Memory B cell (primary cell): ENCODE results near the gene EIF3J.
"Not testable (repeated sequence)": the region's sequence is repeated elsewhere in the genome, so short reads cannot be mapped to it uniquely, and the experiment has no call there.

Experiments used
- ATAC-seq: fragments of 150-1000 bp; cut with Tn5 transposase; 2 replicates; pipeline ENCODE4 v1.10.0; 2021; ENCODE audit warnings: low read depth, mild to moderate bottlenecking, moderate library complexity
- DNase-seq, 2 donors: peaks; one replicate each; pipeline ENCODE4 v3.0.0; 2022; ENCODE audit warnings: low spot score in 2 of 2
- H3K27ac Mint-ChIP-seq: one replicate; pipeline ENCODE4 v1.8.0; 2022; ENCODE audit warnings: mild to moderate bottlenecking, moderate library complexity, mixed read lengths
- H3K27me3 Mint-ChIP-seq: one replicate; pipeline ENCODE4 v1.8.0; 2022; ENCODE audit warnings: mixed read lengths
- H3K36me3 Mint-ChIP-seq: one replicate; pipeline ENCODE4 v1.8.0; 2022; ENCODE audit warnings: mild to moderate bottlenecking, mixed read lengths
- H3K4me1 Mint-ChIP-seq: one replicate; pipeline ENCODE4 v1.8.0; 2022; ENCODE audit warnings: mixed read lengths
- H3K4me3 Mint-ChIP-seq: one replicate; pipeline ENCODE4 v1.8.0; 2022; ENCODE audit warnings: mild to moderate bottlenecking, moderate library complexity, mixed read lengths
- H3K9me3 Mint-ChIP-seq: one replicate; pipeline ENCODE4 v1.8.0; 2022; ENCODE audit warnings: mixed read lengths

Gene EIF3J

GRCh38 chr15:44554934-44555723, 18.2 kb downstream of the EIF3J start:
- H3K9me3 Mint-ChIP-seq: no peaks in the 10 kb centered on the region
- H3K4me1 Mint-ChIP-seq: peaks cover 3% of the 10 kb centered on the region
- no peaks in the 10 kb centered on the region for H3K27me3 Mint-ChIP-seq
- peaks cover 23% of the 10 kb centered on the region for H3K36me3 Mint-ChIP-seq
- no peak overlapping the region for H3K4me3 Mint-ChIP-seq
- no peak overlapping the region for H3K27ac Mint-ChIP-seq
- no peak for ATAC-seq
- no peak for DNase-seq

DNA sequence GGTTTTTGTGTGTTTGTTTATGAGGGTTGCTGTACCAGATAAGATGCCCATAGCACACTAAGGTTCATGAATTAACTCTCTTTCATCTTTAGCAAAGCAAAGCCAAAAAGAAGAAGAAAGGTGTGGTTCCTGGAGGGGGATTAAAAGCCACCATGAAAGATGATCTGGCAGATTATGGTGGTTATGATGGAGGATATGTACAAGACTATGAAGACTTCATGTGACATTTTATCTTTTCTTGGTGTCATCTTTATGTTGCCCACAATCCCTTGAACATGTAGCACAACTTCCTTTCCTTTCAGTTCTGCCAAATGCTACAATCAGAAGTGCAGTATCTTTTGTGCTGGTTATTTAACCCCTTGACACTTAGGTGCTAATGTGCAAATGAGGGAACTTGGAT, 24.0 kb downstream of the EIF3J start:
- ATAC-seq, H3K4me1 Mint-ChIP-seq, DNase-seq, H3K27me3 Mint-ChIP-seq, H3K9me3 Mint-ChIP-seq, H3K4me3 Mint-ChIP-seq: not testable (repeated sequence)
- peak overlapping the region; percentile 55 for H3K27ac Mint-ChIP-seq
- peaks cover 36% of the 10 kb centered on the region for H3K36me3 Mint-ChIP-seq

DNA sequence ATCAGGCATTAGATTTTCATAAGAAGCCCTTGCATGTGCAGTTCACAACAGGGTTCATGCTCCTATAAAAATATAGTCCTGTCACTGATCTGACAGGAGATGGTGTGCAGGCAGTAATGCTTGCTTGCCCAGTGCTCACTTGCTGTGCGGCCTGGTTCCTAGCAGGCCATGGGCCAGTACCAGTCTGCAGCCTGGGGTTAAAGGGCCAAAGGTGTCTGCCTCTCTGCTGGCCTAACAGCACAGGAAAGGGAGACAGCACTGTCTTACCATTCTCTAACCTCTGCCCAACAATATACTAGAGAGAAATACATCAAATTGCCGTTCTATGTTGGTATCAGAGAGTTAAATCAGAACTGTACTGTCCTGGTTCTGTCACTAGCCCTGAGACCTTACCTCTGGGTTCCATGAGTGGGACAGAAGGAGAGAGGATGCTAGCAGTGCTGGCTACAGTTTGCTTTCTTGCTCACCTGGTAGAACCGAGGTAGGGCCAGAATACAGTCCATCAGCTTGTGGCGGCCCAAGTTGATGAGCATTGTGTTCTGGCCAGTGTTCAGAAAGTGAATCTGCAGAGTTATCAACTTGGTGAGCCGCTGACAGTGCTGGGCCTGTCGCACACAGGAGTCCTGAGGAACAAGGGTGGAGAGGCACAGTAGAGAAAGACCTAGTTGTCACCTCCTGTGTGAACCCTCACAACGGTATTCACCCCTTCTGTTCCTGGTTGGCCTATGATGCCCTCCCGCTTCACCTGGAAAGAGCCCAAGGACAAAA, 28.6 kb downstream of the EIF3J start:
- no peaks in the 10 kb centered on the region for H3K9me3 Mint-ChIP-seq
- no peak overlapping the region for H3K4me3 Mint-ChIP-seq
- peaks cover 2% of the 10 kb centered on the region for H3K4me1 Mint-ChIP-seq
- DNase-seq (no peak), ATAC-seq (no peak)
- peak overlapping the region; percentile 17 for H3K27ac Mint-ChIP-seq
- H3K36me3 Mint-ChIP-seq: peaks cover 42% of the 10 kb centered on the region
- H3K27me3 Mint-ChIP-seq: no peaks in the 10 kb centered on the region

DNA sequence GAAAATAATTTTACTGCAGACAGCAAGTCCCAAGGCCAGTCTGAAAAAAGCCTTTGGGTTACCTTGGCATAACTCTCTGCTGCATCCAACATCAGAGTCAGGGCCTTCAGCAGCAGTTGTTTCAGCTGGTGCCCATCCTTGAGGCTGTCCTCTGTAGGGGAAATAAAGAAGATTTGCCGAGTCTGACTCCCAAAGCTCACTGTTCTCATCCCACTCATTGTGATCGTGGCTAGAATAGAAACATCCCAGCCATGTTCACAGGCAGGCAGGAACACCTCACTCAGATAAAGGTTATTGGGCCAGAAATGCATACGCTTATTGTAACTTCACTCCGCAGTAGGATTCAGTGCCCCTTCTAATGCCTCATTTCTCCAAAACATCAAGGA, 29.2 kb downstream of the EIF3J start:
- Mint-ChIP-seq H3K9me3 (no peaks in the 10 kb centered on the region), H3K36me3 (peaks cover 38% of the 10 kb centered on the region), H3K27ac (peak overlapping the region; percentile 28), H3K4me3 (no peak overlapping the region), H3K27me3 (no peaks in the 10 kb centered on the region), H3K4me1 (no peaks in the 10 kb centered on the region)
- ATAC-seq: no peak
- no peak for DNase-seq

GRCh38 chr15:44568338-44568737, 31.4 kb downstream of the EIF3J start:
- no peaks in the 10 kb centered on the region for H3K27me3 Mint-ChIP-seq
- peaks cover 37% of the 10 kb centered on the region for H3K36me3 Mint-ChIP-seq

GRCh38 chr15:44569316-44569715, 32.4 kb downstream of the EIF3J start:
- H3K36me3 Mint-ChIP-seq: peaks cover 37% of the 10 kb centered on the region
- H3K4me3 Mint-ChIP-seq: no peak overlapping the region
- no peak for DNase-seq
- no peaks in the 10 kb centered on the region for H3K27me3 Mint-ChIP-seq
- ATAC-seq: no peak
- H3K9me3 Mint-ChIP-seq: no peaks in the 10 kb centered on the region
- no peak overlapping the region for H3K27ac Mint-ChIP-seq
- no peaks in the 10 kb centered on the region for H3K4me1 Mint-ChIP-seq

More at GRCh38 chr15:44568338-44568737, 31.4 kb downstream of the EIF3J start:
- no peaks in the 10 kb centered on the region for H3K9me3 Mint-ChIP-seq
- no peaks in the 10 kb centered on the region for H3K4me1 Mint-ChIP-seq
- no peak overlapping the region for H3K27ac Mint-ChIP-seq
- DNase-seq: no peak
- ATAC-seq: no peak
- H3K4me3 Mint-ChIP-seq: no peak overlapping the region

DNA sequence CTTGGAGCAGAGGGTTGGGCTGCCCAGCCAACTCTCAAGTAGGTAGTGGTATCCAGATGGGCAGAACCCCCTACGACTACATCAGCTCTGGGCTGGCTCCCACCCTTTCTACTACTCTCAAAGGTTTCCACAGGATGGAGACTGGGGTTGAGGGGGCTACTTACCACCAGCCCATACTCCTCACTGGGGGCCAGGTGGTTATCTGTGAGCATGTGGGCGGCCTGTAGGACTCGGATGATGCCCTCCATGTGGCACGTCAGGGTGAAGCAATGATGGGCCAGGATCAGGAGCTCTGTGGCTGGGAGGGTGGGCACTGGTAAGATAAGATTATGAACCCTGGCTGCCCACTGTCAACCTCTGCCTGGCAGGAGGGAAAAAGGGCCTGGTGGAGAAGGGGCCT, 33.4 kb downstream of the EIF3J start:
- no peak overlapping the region for H3K4me3 Mint-ChIP-seq
- H3K4me1 Mint-ChIP-seq: peaks cover 4% of the 10 kb centered on the region
- H3K27me3 Mint-ChIP-seq: no peaks in the 10 kb centered on the region
- DNase-seq: no peak
- no peak for ATAC-seq
- no peaks in the 10 kb centered on the region for H3K9me3 Mint-ChIP-seq
- H3K36me3 Mint-ChIP-seq: peaks cover 35% of the 10 kb centered on the region
- H3K27ac Mint-ChIP-seq: peak overlapping the region; percentile 11

GRCh38 chr15:44573386-44573785, 36.4 kb downstream of the EIF3J start:
- H3K27ac Mint-ChIP-seq: no peak overlapping the region
- peaks cover 16% of the 10 kb centered on the region for H3K36me3 Mint-ChIP-seq
- DNase-seq: no peak
- ATAC-seq: no peak
- peaks cover 6% of the 10 kb centered on the region for H3K4me1 Mint-ChIP-seq
- H3K9me3 Mint-ChIP-seq: no peaks in the 10 kb centered on the region
- no peak overlapping the region for H3K4me3 Mint-ChIP-seq
- H3K27me3 Mint-ChIP-seq: no peaks in the 10 kb centered on the region

DNA sequence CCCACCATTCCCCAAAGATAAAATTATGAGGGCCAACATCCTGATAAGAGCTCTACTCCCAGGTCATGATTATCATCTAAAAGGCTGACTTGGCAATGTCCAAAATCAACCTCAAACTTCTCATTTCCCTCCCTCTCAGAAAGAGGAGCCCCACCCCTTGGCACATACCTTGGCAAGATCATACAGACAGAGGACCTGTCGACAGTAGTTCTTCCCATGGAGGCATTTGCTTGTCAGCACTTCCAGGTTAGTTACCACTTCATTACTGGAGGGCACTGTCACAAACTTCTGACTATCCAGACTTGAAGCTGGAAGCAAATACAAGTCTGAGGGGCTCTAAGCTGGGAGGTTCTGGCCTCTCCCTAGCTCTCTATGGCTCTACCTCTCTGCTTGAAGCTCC, 37.8 kb downstream of the EIF3J start:
- H3K4me3 Mint-ChIP-seq: no peak overlapping the region
- H3K36me3 Mint-ChIP-seq: peaks cover 13% of the 10 kb centered on the region
- H3K4me1 Mint-ChIP-seq: peaks cover 7% of the 10 kb centered on the region
- no peak for ATAC-seq
- H3K27me3 Mint-ChIP-seq: no peaks in the 10 kb centered on the region
- DNase-seq: no peak
- H3K9me3 Mint-ChIP-seq: no peaks in the 10 kb centered on the region
- peak overlapping the region; percentile 79 for H3K27ac Mint-ChIP-seq

DNA sequence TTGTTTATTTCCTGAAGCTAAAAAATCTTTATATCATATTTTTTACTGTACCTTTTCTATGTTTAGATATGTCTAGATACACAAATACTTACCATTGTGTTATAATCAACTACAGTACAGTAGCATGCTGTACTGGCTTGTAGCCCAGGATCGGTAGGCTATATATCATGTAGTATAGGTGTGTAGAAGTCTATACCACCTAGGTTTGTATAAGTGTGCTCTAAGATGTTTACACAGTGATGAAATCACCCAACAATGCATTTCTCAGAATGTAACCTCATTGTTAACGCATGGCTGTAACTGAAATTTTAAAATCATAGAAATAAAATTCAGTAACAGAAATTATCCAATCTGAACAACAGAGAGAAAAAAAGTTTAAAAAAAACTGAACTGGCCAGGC, 43.2 kb downstream of the EIF3J start:
- DNase-seq (no peak), ATAC-seq (no peak)
- Mint-ChIP-seq H3K27me3 (no peaks in the 10 kb centered on the region), H3K4me1 (peaks cover 14% of the 10 kb centered on the region), H3K9me3 (no peaks in the 10 kb centered on the region), H3K27ac (no peak overlapping the region), H3K4me3 (no peak overlapping the region), H3K36me3 (peaks cover 17% of the 10 kb centered on the region)

GRCh38 chr15:44584162-44584749, 47.3 kb downstream of the EIF3J start:
- ATAC-seq (peak; percentile 96), DNase-seq (peak; percentile 25 to 49)
- Mint-ChIP-seq H3K4me1 (peaks cover 9% of the 10 kb centered on the region), H3K4me3 (no peak overlapping the region), H3K9me3 (no peaks in the 10 kb centered on the region), H3K27ac (peak overlapping the region; percentile 73), H3K27me3 (no peaks in the 10 kb centered on the region), H3K36me3 (peaks cover 26% of the 10 kb centered on the region)

GRCh38 chr15:44585633-44586032, 48.7 kb downstream of the EIF3J start:
- no peak for DNase-seq
- ATAC-seq: no peak
- Mint-ChIP-seq H3K4me3 (no peak overlapping the region), H3K36me3 (peaks cover 30% of the 10 kb centered on the region), H3K4me1 (peaks cover 9% of the 10 kb centered on the region), H3K27me3 (no peaks in the 10 kb centered on the region), H3K9me3 (no peaks in the 10 kb centered on the region), H3K27ac (peak overlapping the region; percentile 57)

- Mint-ChIP-seq H3K27me3 (no peaks in the 10 kb centered on the region), H3K9me3 (no peaks in the 10 kb centered on the region), H3K27ac (no peak overlapping the region), H3K36me3 (peaks cover 26% of the 10 kb centered on the region), H3K4me3 (no peak overlapping the region), H3K4me1 (peaks cover 4% of the 10 kb centered on the region)
- ATAC-seq (no peak), DNase-seq (no peak)
Observed at GRCh38 chr15:44588541-44588940, 51.6 kb downstream of the EIF3J start.

GRCh38 chr15:44591326-44591725, 54.4 kb downstream of the EIF3J start:
- Mint-ChIP-seq H3K36me3 (peaks cover 17% of the 10 kb centered on the region), H3K27ac (peak overlapping the region; percentile 65), H3K27me3 (no peaks in the 10 kb centered on the region), H3K4me1 (no peaks in the 10 kb centered on the region), H3K4me3 (no peak overlapping the region), H3K9me3 (no peaks in the 10 kb centered on the region)
- DNase-seq (no peak), ATAC-seq (no peak)
